Measurements from ENCODE around the gene MAST4.
A peak's percentile ranks its signal among the peaks of the same experiment; 100 is the strongest.

MAST4 gene

DNA sequence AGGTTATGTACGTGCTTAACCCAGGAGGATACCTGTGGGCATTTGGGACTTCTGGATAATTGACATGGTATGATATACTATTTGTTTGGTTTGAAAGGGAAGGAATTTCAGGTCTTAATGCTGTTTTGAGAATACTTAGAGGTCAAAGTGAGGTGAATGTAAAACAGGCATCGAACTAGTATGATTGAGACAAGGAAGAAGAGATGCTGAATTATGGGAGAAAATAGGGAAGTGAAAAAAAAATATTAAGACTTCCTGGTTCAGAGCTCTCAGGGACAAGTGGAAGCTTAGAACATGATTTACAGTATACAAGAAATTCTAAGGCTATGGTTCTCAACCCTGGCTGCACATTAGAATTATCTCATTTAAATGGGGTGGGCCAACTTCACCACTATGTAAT lies 485.1 kb downstream of the MAST4 start:
- H3K4me3 ChIP-seq (ENCODE audit: low read length) = no peak overlapping the region
- TF ChIP-seq, protein P1, sequence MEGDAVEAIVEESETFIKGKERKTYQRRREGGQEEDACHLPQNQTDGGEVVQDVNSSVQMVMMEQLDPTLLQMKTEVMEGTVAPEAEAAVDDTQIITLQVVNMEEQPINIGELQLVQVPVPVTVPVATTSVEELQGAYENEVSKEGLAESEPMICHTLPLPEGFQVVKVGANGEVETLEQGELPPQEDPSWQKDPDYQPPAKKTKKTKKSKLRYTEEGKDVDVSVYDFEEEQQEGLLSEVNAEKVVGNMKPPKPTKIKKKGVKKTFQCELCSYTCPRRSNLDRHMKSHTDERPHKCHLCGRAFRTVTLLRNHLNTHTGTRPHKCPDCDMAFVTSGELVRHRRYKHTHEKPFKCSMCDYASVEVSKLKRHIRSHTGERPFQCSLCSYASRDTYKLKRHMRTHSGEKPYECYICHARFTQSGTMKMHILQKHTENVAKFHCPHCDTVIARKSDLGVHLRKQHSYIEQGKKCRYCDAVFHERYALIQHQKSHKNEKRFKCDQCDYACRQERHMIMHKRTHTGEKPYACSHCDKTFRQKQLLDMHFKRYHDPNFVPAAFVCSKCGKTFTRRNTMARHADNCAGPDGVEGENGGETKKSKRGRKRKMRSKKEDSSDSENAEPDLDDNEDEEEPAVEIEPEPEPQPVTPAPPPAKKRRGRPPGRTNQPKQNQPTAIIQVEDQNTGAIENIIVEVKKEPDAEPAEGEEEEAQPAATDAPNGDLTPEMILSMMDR (conservative IDR thresholded peaks at IDR 0.05; ENCODE audit: low read length) = no peak
- DNase-seq (ENCODE audit: low read depth) = no peak

DNA sequence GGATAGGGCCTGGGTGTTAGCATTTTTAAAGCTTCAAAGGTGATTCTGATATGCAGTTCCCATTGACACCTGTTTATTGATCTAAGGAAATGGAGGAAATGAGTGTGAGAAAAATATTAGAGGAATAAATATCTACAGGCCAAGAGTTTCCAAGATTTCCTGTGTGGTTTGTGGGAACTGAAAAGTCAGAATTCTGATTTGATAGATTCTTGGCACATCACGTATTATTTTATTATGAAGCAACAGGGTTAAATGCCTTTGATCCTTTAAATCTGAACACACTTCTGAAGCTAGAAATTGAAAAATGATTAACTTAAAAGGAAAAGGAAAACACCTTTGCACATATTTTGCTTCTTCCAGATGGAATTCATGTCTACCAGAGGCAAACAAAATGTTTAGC lies 486.7 kb downstream of the MAST4 start:
- no peak for DNase-seq (ENCODE audit: low read depth)
- TF ChIP-seq, protein P1 (conservative IDR thresholded peaks at IDR 0.05; ENCODE audit: low read length) = no peak

DNA sequence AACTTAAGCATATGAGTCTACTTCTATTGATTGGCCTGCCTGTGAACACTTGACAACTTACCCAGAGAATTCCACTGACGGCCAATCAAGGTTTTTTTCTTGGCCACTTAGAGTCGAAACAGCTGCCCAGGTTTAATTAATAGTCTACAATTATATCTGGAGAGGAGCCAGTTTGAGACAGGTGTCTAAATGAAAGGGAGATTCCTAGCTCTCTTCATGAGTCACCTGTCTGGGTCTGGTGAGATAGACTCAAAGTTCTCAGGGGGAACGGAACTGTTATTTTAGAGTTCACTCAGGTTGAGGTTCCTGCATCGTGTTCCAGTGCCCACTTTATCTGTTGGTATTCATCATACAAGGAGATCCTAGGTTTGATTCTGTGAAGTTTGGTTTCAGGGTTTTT lies 489.4 kb downstream of the MAST4 start:
- no peak for DNase-seq (ENCODE audit: low read depth)
- TF ChIP-seq, protein P1 (conservative IDR thresholded peaks at IDR 0.05; ENCODE audit: low read length) = no peak
- no peak overlapping the region for H3K4me3 ChIP-seq (ENCODE audit: low read length)

More for the DNA sequence above, 486.7 kb downstream of the MAST4 start:
- H3K4me3 ChIP-seq (ENCODE audit: low read length) = no peak overlapping the region

DNA sequence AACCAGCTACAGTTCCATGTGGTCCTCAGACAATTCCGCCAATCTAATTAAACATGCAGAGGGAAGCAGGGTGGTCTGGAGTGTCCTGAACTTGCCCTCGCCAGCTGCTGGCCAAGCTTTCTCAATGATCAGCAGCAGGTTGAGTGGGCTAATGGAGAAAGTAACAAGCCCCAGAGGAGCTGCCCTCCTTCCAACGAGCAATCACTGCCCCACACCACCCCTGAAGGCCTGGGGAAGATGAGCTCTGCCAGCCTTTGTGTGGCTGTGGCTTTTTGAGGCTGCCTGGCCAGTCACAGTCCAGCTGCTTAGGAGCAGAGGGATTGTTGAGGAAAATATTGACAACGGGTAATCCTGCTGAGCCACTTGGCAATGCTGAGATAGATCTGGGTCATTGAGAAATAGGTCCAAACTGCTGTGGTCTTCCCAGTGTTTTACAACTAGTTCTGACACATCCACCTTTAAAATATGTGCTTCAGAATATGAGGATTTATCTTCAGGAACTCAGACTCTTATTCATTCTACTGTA lies 493.1 kb downstream of the MAST4 start:
- TF ChIP-seq, protein P1 (conservative IDR thresholded peaks at IDR 0.05; ENCODE audit: low read length) = no peak
- H3K4me3 ChIP-seq (ENCODE audit: low read length) = no peak overlapping the region
- DNase-seq (ENCODE audit: low read depth) = peak; percentile 36

DNA sequence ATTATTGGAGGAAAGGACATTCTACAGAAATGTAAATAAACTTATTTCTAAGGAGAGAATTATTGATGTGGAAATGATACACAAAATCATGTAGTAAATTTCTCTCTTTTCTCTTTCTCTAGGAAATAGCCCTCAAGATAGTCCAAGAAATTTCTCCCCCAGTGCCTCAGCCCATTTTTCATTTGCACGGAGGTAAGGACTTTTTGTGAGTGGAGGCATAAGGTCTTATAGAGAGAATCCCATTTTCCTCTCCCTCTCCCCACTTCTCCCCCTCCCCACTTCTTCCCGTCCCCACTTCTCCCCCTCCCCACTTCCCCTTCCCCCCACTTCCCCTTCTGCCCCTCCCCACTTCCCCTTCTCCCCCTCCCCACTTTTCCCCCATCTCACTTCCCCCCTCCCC lies 493.8 kb downstream of the MAST4 start:
- H3K4me3 ChIP-seq (ENCODE audit: low read length) = no peak overlapping the region
- TF ChIP-seq, protein P1 (conservative IDR thresholded peaks at IDR 0.05; ENCODE audit: low read length) = no peak
- no peak for DNase-seq (ENCODE audit: low read depth)

DNA sequence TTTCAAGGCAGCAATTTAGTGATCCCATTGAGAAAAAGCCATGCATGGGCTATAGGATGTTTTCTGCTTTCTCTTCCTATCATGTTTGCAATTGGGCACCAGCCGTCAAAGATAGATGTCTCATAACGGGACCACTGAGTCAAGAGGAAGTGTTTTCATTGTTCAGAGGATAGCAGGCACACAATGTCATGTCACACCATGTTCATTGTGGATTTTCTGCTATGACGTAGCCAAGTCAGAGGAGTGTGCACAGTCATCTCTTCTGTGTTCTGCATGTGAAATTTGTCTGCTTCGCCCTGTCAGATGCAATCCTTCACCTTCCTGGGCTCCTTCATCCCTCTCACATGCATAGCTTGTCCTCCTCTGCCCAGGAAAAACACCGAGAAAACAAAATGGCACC lies 494.4 kb downstream of the MAST4 start:
- no peak overlapping the region for H3K4me3 ChIP-seq (ENCODE audit: low read length)
- TF ChIP-seq, protein P1 (conservative IDR thresholded peaks at IDR 0.05; ENCODE audit: low read length) = no peak
- no peak for DNase-seq (ENCODE audit: low read depth)

DNA sequence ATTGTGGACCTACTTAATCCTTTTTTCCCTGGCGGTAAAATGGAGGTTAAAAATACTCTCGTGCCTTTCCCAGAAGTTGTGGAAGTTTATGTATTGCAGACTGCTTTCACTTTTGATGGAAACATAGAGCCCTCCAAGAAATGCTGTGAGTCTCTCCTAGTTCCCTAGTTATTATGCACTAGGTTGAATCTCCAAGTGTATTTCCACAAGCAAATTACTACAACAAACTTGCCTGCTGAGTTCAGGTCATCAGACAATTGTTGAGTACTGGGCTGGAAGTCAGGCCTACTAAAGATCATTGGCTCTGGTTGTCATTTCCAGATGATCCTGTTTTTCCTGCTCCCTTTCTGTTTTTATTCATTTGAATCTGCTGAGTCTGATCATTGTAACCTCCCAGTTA lies 496.3 kb downstream of the MAST4 start:
- DNase-seq (ENCODE audit: low read depth) = no peak
- TF ChIP-seq, protein P1 (conservative IDR thresholded peaks at IDR 0.05; ENCODE audit: low read length) = no peak
- H3K4me3 ChIP-seq (ENCODE audit: low read length) = no peak overlapping the region
